Stimulated activated effector memory CD8-positive, alpha-beta T cell treated with anti-CD3 and anti-CD28 coated beads, Interleukin-12 subunit alpha, Interleukin-12 subunit beta, amount 100 ng/mL, for 72 hours (primary cell): ENCODE measurements around the gene FAM156B.
"Not testable (repeated sequence)": the region's sequence is repeated elsewhere in the genome, so short reads cannot be mapped to it uniquely, and the experiment has no call there.

Experiments used
- ATAC-seq: fragments of 150-1000 bp; cut with Tn5 transposase; 2 replicates; pipeline ENCODE4 v1.10.0; 2021
- DNase-seq, 2 donors: peaks; one replicate each; pipeline ENCODE4 v3.0.0; 2021 to 2022; ENCODE audit warnings: low spot score in 2 of 2
- H3K27ac Mint-ChIP-seq: one replicate; pipeline ENCODE4 v1.8.0; 2022; ENCODE audit warnings: mild to moderate bottlenecking, mixed read lengths
- H3K36me3 Mint-ChIP-seq: one replicate; pipeline ENCODE4 v1.8.0; 2022; ENCODE audit warnings: mild to moderate bottlenecking, mixed read lengths
- H3K4me1 Mint-ChIP-seq: one replicate; pipeline ENCODE4 v1.8.0; 2022; ENCODE audit warnings: mixed read lengths
- H3K4me3 Mint-ChIP-seq: one replicate; pipeline ENCODE4 v1.8.0; 2022; ENCODE audit warnings: mild to moderate bottlenecking, mixed read lengths
- H3K9me3 Mint-ChIP-seq: one replicate; pipeline ENCODE4 v1.8.0; 2022; ENCODE audit warnings: mixed read lengths

The FAM156B gene

GRCh38 chrX:52906072-52906471 lies 8.9 kb downstream of the FAM156B start:
- not testable (repeated sequence) for H3K4me3 Mint-ChIP-seq, DNase-seq, H3K36me3 Mint-ChIP-seq, H3K4me1 Mint-ChIP-seq, H3K9me3 Mint-ChIP-seq, H3K27ac Mint-ChIP-seq, ATAC-seq

GRCh38 chrX:52907137-52907536 lies 10.0 kb downstream of the FAM156B start:
- not testable (repeated sequence) for H3K4me1 Mint-ChIP-seq, H3K4me3 Mint-ChIP-seq, H3K27ac Mint-ChIP-seq, DNase-seq, H3K36me3 Mint-ChIP-seq, H3K9me3 Mint-ChIP-seq, ATAC-seq

- not testable (repeated sequence) for ATAC-seq, H3K4me1 Mint-ChIP-seq, H3K9me3 Mint-ChIP-seq, DNase-seq, H3K36me3 Mint-ChIP-seq, H3K27ac Mint-ChIP-seq, H3K4me3 Mint-ChIP-seq
These were observed 10.8 kb downstream of the FAM156B start for GRCh38 chrX:52907900-52908299.

- ATAC-seq, H3K4me1 Mint-ChIP-seq, H3K9me3 Mint-ChIP-seq, H3K4me3 Mint-ChIP-seq, H3K27ac Mint-ChIP-seq, DNase-seq, H3K36me3 Mint-ChIP-seq: not testable (repeated sequence)
These were observed 12.3 kb downstream of the FAM156B start for GRCh38 chrX:52909313-52909969.

GRCh38 chrX:52913681-52914080 lies 16.6 kb downstream of the FAM156B start:
- DNase-seq, H3K9me3 Mint-ChIP-seq, ATAC-seq, H3K27ac Mint-ChIP-seq, H3K4me1 Mint-ChIP-seq, H3K36me3 Mint-ChIP-seq, H3K4me3 Mint-ChIP-seq: not testable (repeated sequence)

GRCh38 chrX:52914704-52915103 lies 17.6 kb downstream of the FAM156B start:
- not testable (repeated sequence) for H3K36me3 Mint-ChIP-seq, H3K9me3 Mint-ChIP-seq, DNase-seq, H3K4me3 Mint-ChIP-seq, H3K27ac Mint-ChIP-seq, H3K4me1 Mint-ChIP-seq
- peak; percentile 67 for ATAC-seq

GRCh38 chrX:52923781-52924241 lies 26.7 kb downstream of the FAM156B start:
- Mint-ChIP-seq H3K9me3 (no peaks in the 10 kb centered on the region), H3K27ac (no peak overlapping the region), H3K36me3 (peaks cover 22% of the 10 kb centered on the region), H3K4me1 (peaks cover 6% of the 10 kb centered on the region), H3K4me3 (no peak overlapping the region)
- DNase-seq, result no peak
- no peak for ATAC-seq

GRCh38 chrX:52930214-52930613 lies 33.1 kb downstream of the FAM156B start:
- H3K4me3 Mint-ChIP-seq, DNase-seq, H3K27ac Mint-ChIP-seq, H3K4me1 Mint-ChIP-seq, H3K9me3 Mint-ChIP-seq, ATAC-seq: not testable (repeated sequence)
- H3K36me3 Mint-ChIP-seq, result peaks cover 12% of the 10 kb centered on the region

GRCh38 chrX:52933213-52933612 lies 36.1 kb downstream of the FAM156B start:
- DNase-seq, result no peak
- H3K27ac Mint-ChIP-seq, result no peak overlapping the region
- H3K4me3 Mint-ChIP-seq, result no peak overlapping the region
- peaks cover 17% of the 10 kb centered on the region for H3K36me3 Mint-ChIP-seq
- no peaks in the 10 kb centered on the region for H3K9me3 Mint-ChIP-seq
- peaks cover 10% of the 10 kb centered on the region for H3K4me1 Mint-ChIP-seq
- ATAC-seq, result no peak

- peaks cover 10% of the 10 kb centered on the region for H3K4me1 Mint-ChIP-seq
These were observed 37.0 kb downstream of the FAM156B start for GRCh38 chrX:52933976-52934703.

GRCh38 chrX:52934704-52935469 lies 37.8 kb downstream of the FAM156B start:
- Mint-ChIP-seq H3K4me3 (peak overlapping the region; percentile 91), H3K4me1 (peaks cover 10% of the 10 kb centered on the region), H3K27ac (peak overlapping the region; percentile 99), H3K9me3 (no peaks in the 10 kb centered on the region), H3K36me3 (peaks cover 17% of the 10 kb centered on the region)
- DNase-seq (peak; percentile 80 to 92), ATAC-seq (peak; percentile 97)

More at GRCh38 chrX:52933976-52934703, 37.0 kb downstream of the FAM156B start:
- Mint-ChIP-seq H3K4me3 (peak overlapping the region; percentile 91), H3K27ac (peak overlapping the region; percentile 99), H3K36me3 (peaks cover 17% of the 10 kb centered on the region), H3K9me3 (no peaks in the 10 kb centered on the region)
- peak; percentile 31 for ATAC-seq
- DNase-seq, result no peak

GRCh38 chrX:52935470-52935784 lies 38.3 kb downstream of the FAM156B start:
- not testable (repeated sequence) for DNase-seq, H3K4me1 Mint-ChIP-seq, H3K9me3 Mint-ChIP-seq
- H3K36me3 Mint-ChIP-seq, result peaks cover 17% of the 10 kb centered on the region
- ATAC-seq, result peak; percentile 4
- H3K27ac Mint-ChIP-seq, result peak overlapping the region; percentile 99
- H3K4me3 Mint-ChIP-seq, result peak overlapping the region; percentile 91

- not testable (repeated sequence) for H3K9me3 Mint-ChIP-seq, H3K36me3 Mint-ChIP-seq, H3K4me3 Mint-ChIP-seq, H3K27ac Mint-ChIP-seq, DNase-seq, H3K4me1 Mint-ChIP-seq
- peak; percentile 74 for ATAC-seq
These were observed 43.6 kb downstream of the FAM156B start for GRCh38 chrX:52940704-52941103.

- not testable (repeated sequence) for ATAC-seq, H3K9me3 Mint-ChIP-seq, H3K27ac Mint-ChIP-seq, H3K4me1 Mint-ChIP-seq, DNase-seq, H3K36me3 Mint-ChIP-seq, H3K4me3 Mint-ChIP-seq
These were observed 44.6 kb downstream of the FAM156B start for GRCh38 chrX:52941728-52942127.

GRCh38 chrX:52945838-52946494 lies 48.8 kb downstream of the FAM156B start:
- H3K36me3 Mint-ChIP-seq, H3K27ac Mint-ChIP-seq, H3K4me3 Mint-ChIP-seq, H3K9me3 Mint-ChIP-seq, H3K4me1 Mint-ChIP-seq, DNase-seq, ATAC-seq: not testable (repeated sequence)
